GM19455 (cell line): ENCODE data around the gene DLG2.
"Not testable (repeated sequence)": the region's sequence is repeated elsewhere in the genome, so short reads cannot be mapped to it uniquely, and the experiment has no call there.

Experiments
- ATAC-seq: cut with Tn5 transposase; IDR thresholded peaks from one replicate; pipeline ENCODE4 v1.9.1; 2021; ENCODE audit not compliant: unreplicated experiment

The DLG2 gene

GRCh38 chr11:83422641-83423040 is 2204.5 kb downstream of the DLG2 start:
- not testable (repeated sequence) for ATAC-seq

GRCh38 chr11:83410605-83411565 is 2216.3 kb downstream of the DLG2 start:
- no peak for ATAC-seq

DNA sequence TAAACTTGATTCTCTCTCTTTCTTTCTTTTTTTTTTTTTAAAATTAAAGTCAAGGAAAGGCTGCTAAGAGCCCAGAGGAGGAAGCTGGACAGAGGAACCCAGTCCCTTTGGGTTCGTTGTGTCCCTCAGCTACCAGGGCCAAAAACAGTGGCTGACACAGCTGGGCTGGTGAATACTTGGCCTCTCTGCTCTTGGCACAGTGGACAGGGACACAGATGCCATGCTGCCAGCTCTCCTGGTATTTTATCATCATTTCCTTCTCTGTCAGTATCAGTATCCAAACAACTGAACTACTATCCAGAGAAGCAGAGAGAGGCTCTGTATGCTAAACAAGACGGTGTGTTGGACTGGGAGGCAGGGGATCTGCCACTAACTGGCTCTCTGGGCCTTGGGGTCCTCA is 2217.3 kb downstream of the DLG2 start:
- no peak for ATAC-seq

DNA sequence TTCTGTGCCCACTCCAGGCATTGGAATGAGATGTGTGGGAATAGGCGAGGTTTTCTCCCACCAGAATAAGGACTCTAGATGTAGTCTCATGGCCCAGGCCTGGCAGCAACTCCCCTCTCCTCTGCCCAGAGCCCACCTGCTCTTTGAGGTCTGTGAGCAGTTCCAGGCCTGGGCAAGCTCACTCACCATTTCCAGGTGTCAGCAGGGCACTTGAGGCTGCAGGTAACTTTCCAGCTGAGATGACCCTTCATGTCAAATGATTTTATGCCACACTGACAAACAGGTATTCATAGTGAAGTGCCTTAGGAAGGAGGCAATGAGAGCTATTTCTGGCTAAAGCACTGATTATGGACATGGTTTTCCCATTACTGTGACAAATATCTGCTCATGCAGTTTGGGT is 2217.7 kb downstream of the DLG2 start:
- ATAC-seq: no peak

GRCh38 chr11:83408946-83409345 is 2218.2 kb downstream of the DLG2 start:
- no peak for ATAC-seq
